ENCODE measurements around the gene XYLT1. TPM values are rescaled to one million over a fixed set of nuclear protein-coding genes. Genes with fewer than 3 reads are reported as not detected.

Gene XYLT1
- total RNA-seq, 1 experiment from 2014 or later: 1.7 TPM

GRCh38 chr16:17053536-17054160 is 417.1 kb downstream of the XYLT1 start:
- Histone ChIP-seq H3K4me1 (replicated peaks; ENCODE audit: insufficient read depth) (no peaks in the 10 kb centered on the region), H4K20me1 (ENCODE audit: insufficient read depth) (no peaks in the 10 kb centered on the region), H3K79me2 (ENCODE audit: low read depth) (no peaks in the 10 kb centered on the region), H3K4me3 (no peak overlapping the region), H2AFZ (no peak overlapping the region), H3K27me3 (ENCODE audit: insufficient read depth, low read depth) (no peaks in the 10 kb centered on the region), H3K27ac (no peak overlapping the region), H3K4me2 (no peak overlapping the region), H3K36me3 (ENCODE audit: low read depth) (no peaks in the 10 kb centered on the region), H3F3A (ENCODE audit: insufficient read depth, low read depth) (no peaks in the 10 kb centered on the region), H3K9me2 (ENCODE audit: insufficient read depth) (no peaks in the 10 kb centered on the region; the same call in 1 of the 2 replicates), H3K9me3 (ENCODE audit: insufficient read depth, low read depth) (no peaks in the 10 kb centered on the region)
- intact Hi-C loops (cut with micrococcal nuclease; ENCODE audit: unreplicated experiment): no loop called here
- ChIA-PET CTCF (no interaction called here), POLR2A (ENCODE audit: unreplicated experiment) (no interaction called here)
- no peak for DNase-seq
- BruUV-seq (replicated peaks): no TSS peak
- TF ChIP-seq EZH2 (IDR thresholded peaks at IDR 0.05; ENCODE audit: low read depth) (no peak), CTCF (conservative IDR thresholded peaks at IDR 0.05) (no peak)

All from PC-9 (cell line).